Activated CD4-positive, CD25-positive, alpha-beta regulatory T cell treated with anti-CD3 and anti-CD28 coated beads, Interleukin-2, amount 50 U/mL, for 24 hours (primary cell): ENCODE measurements around the gene IFITM10.

Experiments used
- ATAC-seq, 2 donors: fragments of 150-1000 bp; cut with Tn5 transposase; one replicate each; pipeline ENCODE4 v1.10.0; 2021; ENCODE audit warnings: mild to moderate bottlenecking in 1 of 2, moderate library complexity in 1 of 2

IFITM10 gene

GRCh38 chr11:1762537-1763302 is 12.3 kb upstream of the IFITM10 start:
- ATAC-seq = no peak

- no peak for ATAC-seq
Measured at GRCh38 chr11:1761857-1762536, 11.6 kb upstream of the IFITM10 start.

- no peak for ATAC-seq
Measured at GRCh38 chr11:1761110-1761856, 10.9 kb upstream of the IFITM10 start.

- ATAC-seq = no peak
Measured at GRCh38 chr11:1760351-1761109, 10.1 kb upstream of the IFITM10 start.

GRCh38 chr11:1759851-1760220 is 9.4 kb upstream of the IFITM10 start:
- no peak for ATAC-seq

- no peak for ATAC-seq
Measured at GRCh38 chr11:1759151-1759850, 8.9 kb upstream of the IFITM10 start.

- no peak for ATAC-seq
Measured at GRCh38 chr11:1758611-1759150, 8.3 kb upstream of the IFITM10 start.

- ATAC-seq = peak; percentile 63 to 67
Measured at GRCh38 chr11:1757861-1758610, 7.6 kb upstream of the IFITM10 start.

GRCh38 chr11:1756791-1757771 is 6.7 kb upstream of the IFITM10 start:
- ATAC-seq = no peak

- ATAC-seq = no peak
Measured at GRCh38 chr11:1755692-1756561, 5.5 kb upstream of the IFITM10 start.

GRCh38 chr11:1755344-1755691 is 4.9 kb upstream of the IFITM10 start:
- no peak for ATAC-seq

GRCh38 chr11:1754376-1755150 is 4.2 kb upstream of the IFITM10 start:
- ATAC-seq = no peak

- ATAC-seq = no peak
Measured at GRCh38 chr11:1753929-1754305, 3.5 kb upstream of the IFITM10 start.

- ATAC-seq = no peak
Measured at GRCh38 chr11:1753229-1753928, 3.0 kb upstream of the IFITM10 start.

GRCh38 chr11:1752907-1753228 is 2.5 kb upstream of the IFITM10 start:
- no peak for ATAC-seq

- no peak for ATAC-seq
Measured at GRCh38 chr11:1751999-1752906, 1.9 kb upstream of the IFITM10 start.

- ATAC-seq = no peak
Measured at GRCh38 chr11:1751531-1751921, 1.1 kb upstream of the IFITM10 start.
